SU-DHL-6 (cell line): ENCODE measurements around the gene MTMR3.
"Not testable (repeated sequence)": the region's sequence is repeated elsewhere in the genome, so short reads cannot be mapped to it uniquely, and the experiment has no call there.

Experiments used
- H2AFZ ChIP-seq: fragments of 200-600 bp; sonication (generic); 2 replicates; pipeline ENCODE4 v1.6.1; 2014; ENCODE audit warnings: low read depth, mild to moderate bottlenecking, moderate library complexity, mixed read lengths, antibody characterized with exemption, low read length; ENCODE audit not compliant: severe bottlenecking
- H3F3A ChIP-seq: fragments of 200-600 bp; shearing (Covaris generic); 2 replicates; pipeline ENCODE4 v1.6.0; 2016; ENCODE audit warnings: antibody characterized with exemption, mild to moderate bottlenecking; ENCODE audit not compliant: insufficient read depth
- H3K27ac ChIP-seq: fragments of 200-600 bp; sonication (generic); 2 replicates; pipeline ENCODE4 v1.5.1; 2016; ENCODE audit warnings: low read depth, mild to moderate bottlenecking, low read length, moderate library complexity, mixed read lengths
- H3K27me3 ChIP-seq: fragments of 200-600 bp; sonication (generic), shearing (Covaris generic); 2 replicates; pipeline ENCODE4 v1.6.0; 2014; ENCODE audit warnings: mild to moderate bottlenecking, low read length
- H3K36me3 ChIP-seq: fragments of 200-600 bp; sonication (generic); 2 replicates; pipeline ENCODE4 v1.6.1; 2014; ENCODE audit warnings: mild to moderate bottlenecking, low read length, mixed read lengths
- H3K4me2 ChIP-seq: fragments of 300-600, 200-600 bp; shearing (Covaris generic), sonication (generic); 2 replicates; pipeline ENCODE4 v1.6.0; 2014; ENCODE audit warnings: low read length, low read depth, mild to moderate bottlenecking; ENCODE audit not compliant: poor library complexity, severe bottlenecking
- H3K4me3 ChIP-seq: fragments of 200-600 bp; sonication (generic); 2 replicates; pipeline ENCODE4 v1.5.1; 2014; ENCODE audit warnings: antibody characterized with exemption, low read length, mild to moderate bottlenecking, mixed read lengths; ENCODE audit not compliant: insufficient read depth, poor library complexity, severe bottlenecking
- H3K79me2 ChIP-seq: fragments of 200-600 bp; sonication (generic); 2 replicates; pipeline ENCODE4 v1.6.1; 2014; ENCODE audit warnings: mild to moderate bottlenecking, low read length, moderate library complexity; ENCODE audit not compliant: insufficient read depth
- H3K9ac ChIP-seq: fragments of 200-600 bp; sonication (generic); 2 replicates; pipeline ENCODE4 v1.7.0; 2014; ENCODE audit warnings: mild to moderate bottlenecking, low read length
- H3K9me2 ChIP-seq: fragments of 200-600 bp; sonication (generic); replicated peaks from 2 replicates; pipeline ENCODE4 v1.6.1; 2014; ENCODE audit warnings: low read length; ENCODE audit not compliant: insufficient read depth
- H3K9me3 ChIP-seq: fragments of 200-600 bp; sonication (generic); 2 replicates; pipeline ENCODE4 v1.6.1; 2014; ENCODE audit warnings: low read length, mixed read lengths; ENCODE audit not compliant: insufficient read depth
- H4K20me1 ChIP-seq: fragments of 200-600 bp; sonication (generic); 2 replicates; pipeline ENCODE4 v1.6.1; 2014; ENCODE audit warnings: low read depth, mild to moderate bottlenecking, antibody characterized with exemption, low read length, moderate library complexity, mixed read lengths
- CTCF ChIP-seq: fragments of 200-600 bp; sonication (generic); IDR thresholded peaks from one replicate; pipeline ENCODE4 v1.5.1; 2017; ENCODE audit warnings: antibody characterized with exemption, mild to moderate bottlenecking, low read length, moderate library complexity; ENCODE audit not compliant: insufficient read depth, poor library complexity, severe bottlenecking
- EZH2phosphoT487 ChIP-seq: fragments of 200-600 bp; sonication (generic), shearing (Covaris generic); conservative IDR thresholded peaks from 2 replicates; pipeline ENCODE4 v1.6.1; 2018; ENCODE audit warnings: mild to moderate bottlenecking, antibody characterized with exemption, low read length, moderate library complexity, mixed read lengths

Gene MTMR3

DNA sequence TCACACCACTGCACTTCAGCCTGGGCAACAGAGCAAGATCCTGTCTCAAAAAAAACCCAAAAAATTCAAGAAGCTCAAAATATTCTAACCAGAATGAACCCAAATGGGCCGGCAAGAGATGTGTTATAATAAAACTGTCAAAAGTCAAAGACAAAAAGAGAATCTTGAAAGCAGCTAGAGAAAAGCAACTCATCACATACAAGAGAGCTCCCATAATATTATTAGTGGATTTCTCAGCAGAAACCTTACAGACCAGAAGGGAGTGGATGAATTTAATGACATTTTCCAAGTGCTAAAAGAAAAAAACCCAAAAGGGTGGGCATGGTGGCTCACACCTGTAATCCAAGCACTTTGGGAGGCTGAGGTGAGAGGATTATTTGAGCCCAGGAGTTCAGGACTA, 174.4 kb downstream of the MTMR3 start:
- Histone ChIP-seq H3K79me2 (no peaks in the 10 kb centered on the region), H3K9ac (no peak overlapping the region), H3K27me3 (no peaks in the 10 kb centered on the region), H2AFZ (no peak overlapping the region), H3F3A (no peaks in the 10 kb centered on the region), H3K9me3 (no peaks in the 10 kb centered on the region), H3K27ac (no peak overlapping the region), H4K20me1 (no peaks in the 10 kb centered on the region), H3K4me3 (no peak overlapping the region), H3K4me2 (no peak overlapping the region), H3K9me2 (no peaks in the 10 kb centered on the region), H3K36me3 (no peaks in the 10 kb centered on the region)
- TF ChIP-seq EZH2phosphoT487 (no peak), CTCF (no peak)

DNA sequence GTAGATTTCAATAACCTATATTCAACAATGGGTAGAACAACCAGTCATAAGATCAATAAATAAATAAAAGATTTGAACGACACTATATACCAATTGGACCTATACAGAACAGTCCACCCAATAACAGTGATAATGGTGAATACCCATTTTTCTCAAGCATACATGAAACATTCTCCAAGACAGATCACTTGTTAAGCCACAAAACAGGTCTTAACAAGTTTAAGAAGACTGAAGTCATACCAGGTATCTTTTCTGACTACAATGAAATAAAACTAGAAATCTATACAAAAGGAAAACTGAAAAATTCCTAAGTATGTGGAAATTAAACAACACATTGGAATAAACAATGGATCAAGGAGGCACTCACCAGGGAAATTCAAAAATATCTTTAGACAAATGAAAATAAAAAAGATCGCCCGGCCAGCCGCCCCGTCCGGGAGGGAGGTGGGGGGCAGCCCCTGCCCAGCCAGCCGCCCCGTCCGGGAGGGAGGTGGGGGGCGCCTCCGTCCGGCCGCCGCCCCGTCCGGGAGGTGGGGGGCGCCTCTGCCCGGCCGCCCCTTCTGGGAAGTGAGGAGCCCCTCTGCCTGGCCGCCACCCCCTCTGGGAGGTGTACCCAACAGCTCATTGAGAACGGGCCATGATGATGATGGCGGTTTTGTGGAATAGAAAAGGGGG, 176.5 kb downstream of the MTMR3 start:
- H4K20me1 ChIP-seq, H3K9me2 ChIP-seq, H3K36me3 ChIP-seq, H3K79me2 ChIP-seq, H2AFZ ChIP-seq, H3K4me3 ChIP-seq, H3K27ac ChIP-seq, H3F3A ChIP-seq, H3K9ac ChIP-seq, H3K9me3 ChIP-seq, H3K4me2 ChIP-seq, H3K27me3 ChIP-seq: not testable (repeated sequence)

DNA sequence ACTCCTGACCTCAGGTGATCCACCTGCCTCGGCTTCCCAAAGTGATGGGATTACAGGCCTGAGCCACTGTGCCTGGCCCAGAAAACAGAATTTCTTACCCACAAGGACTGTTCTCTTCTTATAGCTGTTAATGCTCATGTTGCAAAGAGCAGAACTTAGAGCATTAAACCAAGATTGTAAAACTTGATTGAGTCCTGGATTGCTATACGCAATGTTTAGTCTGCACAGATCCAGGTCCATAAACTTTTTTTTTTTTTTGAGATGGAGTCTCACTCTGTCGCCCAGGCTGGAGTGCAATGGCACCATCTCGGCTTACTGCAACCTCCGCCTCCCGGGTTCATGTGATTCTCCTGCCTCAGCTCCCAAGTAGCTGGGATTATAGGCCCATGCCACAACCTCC, 178.1 kb downstream of the MTMR3 start:
- H3K9ac ChIP-seq, H3K4me3 ChIP-seq, H3K36me3 ChIP-seq, H4K20me1 ChIP-seq, H3K9me3 ChIP-seq, H3K27ac ChIP-seq, H3K9me2 ChIP-seq, H3K79me2 ChIP-seq, H3K27me3 ChIP-seq, H3F3A ChIP-seq, H2AFZ ChIP-seq, H3K4me2 ChIP-seq: not testable (repeated sequence)

DNA sequence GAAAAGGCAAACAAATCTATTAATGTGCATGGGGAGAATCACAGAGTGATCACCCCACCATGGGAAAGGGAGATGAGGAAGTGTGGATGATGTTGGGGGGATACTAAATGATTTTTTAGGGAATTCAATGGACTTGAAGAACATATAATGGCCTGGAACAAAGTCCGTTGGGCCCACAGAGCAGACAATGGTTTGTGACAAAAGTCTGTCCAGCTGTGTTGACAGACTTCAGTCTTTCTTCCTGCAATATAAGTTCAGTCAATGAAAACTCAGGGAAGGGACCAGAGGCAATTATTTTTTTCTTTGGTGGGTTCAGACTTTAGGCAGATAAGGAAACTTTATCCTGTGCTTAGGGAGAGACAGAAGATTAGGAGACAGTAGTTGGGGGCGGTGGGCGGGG, 179.3 kb downstream of the MTMR3 start:
- no peaks in the 10 kb centered on the region for H3K9me2 ChIP-seq
- H3K27me3 ChIP-seq = no peaks in the 10 kb centered on the region
- TF ChIP-seq CTCF (no peak), EZH2phosphoT487 (no peak)
- H3K27ac ChIP-seq = no peak overlapping the region
- H3F3A ChIP-seq = no peaks in the 10 kb centered on the region
- no peak overlapping the region for H3K9ac ChIP-seq
- no peak overlapping the region for H2AFZ ChIP-seq
- H3K4me2 ChIP-seq = no peak overlapping the region
- no peak overlapping the region for H3K4me3 ChIP-seq
- no peaks in the 10 kb centered on the region for H3K9me3 ChIP-seq
- H3K79me2 ChIP-seq = no peaks in the 10 kb centered on the region
- H3K36me3 ChIP-seq = no peaks in the 10 kb centered on the region
- no peaks in the 10 kb centered on the region for H4K20me1 ChIP-seq
